SU-DHL-6 (cell line): ENCODE data around the gene FJX1.

ENCODE experiments used
- H2AFZ ChIP-seq: fragments of 200-600 bp; sonication (generic); 2 replicates; pipeline ENCODE4 v1.6.1; 2014; ENCODE audit warnings: low read depth, mild to moderate bottlenecking, moderate library complexity, mixed read lengths, antibody characterized with exemption, low read length; ENCODE audit not compliant: severe bottlenecking
- H3F3A ChIP-seq: fragments of 200-600 bp; shearing (Covaris generic); 2 replicates; pipeline ENCODE4 v1.6.0; 2016; ENCODE audit warnings: antibody characterized with exemption, mild to moderate bottlenecking; ENCODE audit not compliant: insufficient read depth
- H3K27ac ChIP-seq: fragments of 200-600 bp; sonication (generic); 2 replicates; pipeline ENCODE4 v1.5.1; 2016; ENCODE audit warnings: low read depth, mild to moderate bottlenecking, low read length, moderate library complexity, mixed read lengths
- H3K27me3 ChIP-seq: fragments of 200-600 bp; sonication (generic), shearing (Covaris generic); 2 replicates; pipeline ENCODE4 v1.6.0; 2014; ENCODE audit warnings: mild to moderate bottlenecking, low read length
- H3K36me3 ChIP-seq: fragments of 200-600 bp; sonication (generic); 2 replicates; pipeline ENCODE4 v1.6.1; 2014; ENCODE audit warnings: mild to moderate bottlenecking, low read length, mixed read lengths
- H3K4me2 ChIP-seq: fragments of 300-600, 200-600 bp; shearing (Covaris generic), sonication (generic); 2 replicates; pipeline ENCODE4 v1.6.0; 2014; ENCODE audit warnings: low read length, low read depth, mild to moderate bottlenecking; ENCODE audit not compliant: poor library complexity, severe bottlenecking
- H3K4me3 ChIP-seq: fragments of 200-600 bp; sonication (generic); 2 replicates; pipeline ENCODE4 v1.5.1; 2014; ENCODE audit warnings: antibody characterized with exemption, low read length, mild to moderate bottlenecking, mixed read lengths; ENCODE audit not compliant: insufficient read depth, poor library complexity, severe bottlenecking
- H3K79me2 ChIP-seq: fragments of 200-600 bp; sonication (generic); 2 replicates; pipeline ENCODE4 v1.6.1; 2014; ENCODE audit warnings: mild to moderate bottlenecking, low read length, moderate library complexity; ENCODE audit not compliant: insufficient read depth
- H3K9ac ChIP-seq: fragments of 200-600 bp; sonication (generic); 2 replicates; pipeline ENCODE4 v1.7.0; 2014; ENCODE audit warnings: mild to moderate bottlenecking, low read length
- H3K9me2 ChIP-seq: fragments of 200-600 bp; sonication (generic); replicated peaks from 2 replicates; pipeline ENCODE4 v1.6.1; 2014; ENCODE audit warnings: low read length; ENCODE audit not compliant: insufficient read depth
- H3K9me3 ChIP-seq: fragments of 200-600 bp; sonication (generic); 2 replicates; pipeline ENCODE4 v1.6.1; 2014; ENCODE audit warnings: low read length, mixed read lengths; ENCODE audit not compliant: insufficient read depth
- H4K20me1 ChIP-seq: fragments of 200-600 bp; sonication (generic); 2 replicates; pipeline ENCODE4 v1.6.1; 2014; ENCODE audit warnings: low read depth, mild to moderate bottlenecking, antibody characterized with exemption, low read length, moderate library complexity, mixed read lengths
- EZH2phosphoT487 ChIP-seq: fragments of 200-600 bp; sonication (generic), shearing (Covaris generic); conservative IDR thresholded peaks from 2 replicates; pipeline ENCODE4 v1.6.1; 2018; ENCODE audit warnings: mild to moderate bottlenecking, antibody characterized with exemption, low read length, moderate library complexity, mixed read lengths
- TF ChIP-seq, protein P1 (sequence below): fragments of 200-600 bp; sonication (generic); IDR thresholded peaks from one replicate; pipeline ENCODE4 v1.5.1; 2017; ENCODE audit warnings: antibody characterized with exemption, mild to moderate bottlenecking, low read length, moderate library complexity; ENCODE audit not compliant: insufficient read depth, poor library complexity, severe bottlenecking

FJX1 gene

DNA sequence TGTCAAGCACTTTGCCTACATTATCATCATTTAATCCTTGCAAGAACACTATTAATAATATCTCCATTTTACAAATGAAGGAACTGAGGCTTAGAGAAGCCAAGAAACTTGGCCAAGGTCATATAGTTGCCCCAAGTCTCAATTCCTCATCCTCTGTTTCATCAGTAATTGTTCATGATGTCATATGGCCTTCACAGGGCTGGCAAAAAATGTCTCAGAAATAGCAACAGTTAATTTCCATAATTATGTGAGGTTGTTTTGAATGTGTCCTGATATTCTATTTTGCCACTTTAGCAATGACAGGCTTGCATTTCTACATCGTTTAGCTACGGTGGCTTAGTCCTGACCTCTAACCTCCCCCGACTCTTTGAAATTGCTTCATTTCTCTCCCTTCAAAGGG lies 23.7 kb downstream of the FJX1 start:
- H3K9me2 ChIP-seq, result no peaks in the 10 kb centered on the region
- H3F3A ChIP-seq, result no peaks in the 10 kb centered on the region
- H2AFZ ChIP-seq, result no peak overlapping the region
- no peaks in the 10 kb centered on the region for H3K27me3 ChIP-seq
- H3K9ac ChIP-seq, result no peak overlapping the region
- no peak overlapping the region for H3K4me2 ChIP-seq
- H4K20me1 ChIP-seq, result no peaks in the 10 kb centered on the region
- H3K4me3 ChIP-seq, result no peak overlapping the region
- no peaks in the 10 kb centered on the region for H3K9me3 ChIP-seq
- H3K27ac ChIP-seq, result no peak overlapping the region
- no peaks in the 10 kb centered on the region for H3K36me3 ChIP-seq
- H3K79me2 ChIP-seq, result no peaks in the 10 kb centered on the region
- TF ChIP-seq, protein P1, sequence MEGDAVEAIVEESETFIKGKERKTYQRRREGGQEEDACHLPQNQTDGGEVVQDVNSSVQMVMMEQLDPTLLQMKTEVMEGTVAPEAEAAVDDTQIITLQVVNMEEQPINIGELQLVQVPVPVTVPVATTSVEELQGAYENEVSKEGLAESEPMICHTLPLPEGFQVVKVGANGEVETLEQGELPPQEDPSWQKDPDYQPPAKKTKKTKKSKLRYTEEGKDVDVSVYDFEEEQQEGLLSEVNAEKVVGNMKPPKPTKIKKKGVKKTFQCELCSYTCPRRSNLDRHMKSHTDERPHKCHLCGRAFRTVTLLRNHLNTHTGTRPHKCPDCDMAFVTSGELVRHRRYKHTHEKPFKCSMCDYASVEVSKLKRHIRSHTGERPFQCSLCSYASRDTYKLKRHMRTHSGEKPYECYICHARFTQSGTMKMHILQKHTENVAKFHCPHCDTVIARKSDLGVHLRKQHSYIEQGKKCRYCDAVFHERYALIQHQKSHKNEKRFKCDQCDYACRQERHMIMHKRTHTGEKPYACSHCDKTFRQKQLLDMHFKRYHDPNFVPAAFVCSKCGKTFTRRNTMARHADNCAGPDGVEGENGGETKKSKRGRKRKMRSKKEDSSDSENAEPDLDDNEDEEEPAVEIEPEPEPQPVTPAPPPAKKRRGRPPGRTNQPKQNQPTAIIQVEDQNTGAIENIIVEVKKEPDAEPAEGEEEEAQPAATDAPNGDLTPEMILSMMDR, result no peak
- TF ChIP-seq EZH2phosphoT487, result no peak

DNA sequence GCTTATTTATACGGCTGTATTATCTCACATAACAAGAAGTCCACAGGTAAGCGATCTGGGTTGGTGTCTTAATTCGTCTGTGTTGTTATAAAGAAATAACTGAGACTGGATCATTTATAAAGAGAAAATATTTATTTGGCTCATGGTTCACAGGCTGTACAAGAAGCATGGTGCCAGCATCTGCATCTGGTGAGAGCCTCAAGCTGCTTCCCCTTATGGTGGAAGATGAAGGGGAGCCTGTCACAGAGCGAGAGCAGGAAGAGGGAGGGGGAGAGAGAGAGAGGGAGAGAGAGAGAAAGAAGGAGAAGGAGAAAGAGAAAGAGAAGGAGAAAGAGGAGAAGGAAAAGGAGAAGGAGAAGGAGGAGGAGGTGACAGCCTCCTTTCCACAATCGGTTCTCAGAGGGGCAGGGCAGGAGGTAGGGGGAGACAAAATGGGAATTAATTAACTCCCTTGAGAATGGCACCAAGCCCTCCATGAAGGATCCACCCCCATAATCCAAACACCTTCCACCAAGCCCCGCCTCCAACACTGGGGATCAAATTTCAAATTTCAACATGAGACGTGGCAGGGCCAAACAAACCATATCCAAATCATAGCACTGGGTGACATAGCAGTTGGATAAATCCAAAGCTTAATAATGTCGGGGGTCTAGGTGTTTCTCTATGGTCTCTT lies 29.3 kb downstream of the FJX1 start:
- Histone ChIP-seq H3K4me3 (no peak overlapping the region), H3K9me3 (no peaks in the 10 kb centered on the region), H3K36me3 (no peaks in the 10 kb centered on the region), H3K9me2 (no peaks in the 10 kb centered on the region), H3F3A (no peaks in the 10 kb centered on the region), H3K9ac (no peak overlapping the region), H3K27ac (no peak overlapping the region), H3K79me2 (no peaks in the 10 kb centered on the region), H3K27me3 (no peaks in the 10 kb centered on the region), H3K4me2 (no peak overlapping the region), H4K20me1 (no peaks in the 10 kb centered on the region), H2AFZ (no peak overlapping the region)
- TF ChIP-seq, protein P1, result no peak
- no peak for TF ChIP-seq EZH2phosphoT487

DNA sequence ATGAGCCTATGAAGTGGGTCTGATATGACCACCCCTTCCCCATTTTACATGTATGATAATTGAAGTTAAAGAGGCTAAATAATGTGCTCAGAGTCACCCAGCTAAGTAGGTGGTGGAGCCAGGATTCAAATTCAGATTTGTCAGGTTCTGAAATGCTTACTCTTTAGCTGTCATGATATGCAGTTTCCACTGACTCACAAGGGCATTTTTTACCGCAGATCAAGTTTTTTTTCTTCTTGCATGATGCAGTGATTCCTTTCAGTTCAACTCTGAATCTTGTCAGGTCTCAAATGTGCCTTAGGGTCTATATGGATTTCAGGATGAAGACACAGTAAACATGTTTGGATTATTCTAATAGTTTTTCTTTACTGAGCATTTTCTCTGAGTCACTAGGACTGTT lies 31.7 kb downstream of the FJX1 start:
- H3K36me3 ChIP-seq, result no peaks in the 10 kb centered on the region
- no peaks in the 10 kb centered on the region for H3K79me2 ChIP-seq
- TF ChIP-seq, protein P1, result no peak
- no peak for TF ChIP-seq EZH2phosphoT487
- H3K9me2 ChIP-seq, result no peaks in the 10 kb centered on the region
- no peak overlapping the region for H2AFZ ChIP-seq
- H3K9me3 ChIP-seq, result no peaks in the 10 kb centered on the region
- H3K27ac ChIP-seq, result no peak overlapping the region
- H4K20me1 ChIP-seq, result no peaks in the 10 kb centered on the region
- no peaks in the 10 kb centered on the region for H3K27me3 ChIP-seq
- H3F3A ChIP-seq, result no peaks in the 10 kb centered on the region
- no peak overlapping the region for H3K4me2 ChIP-seq
- no peak overlapping the region for H3K4me3 ChIP-seq
- H3K9ac ChIP-seq, result no peak overlapping the region
